Effector CD8-positive, alpha-beta T cell (primary cell): ENCODE measurements around the gene LGR6.
"Not testable (repeated sequence)": the region's sequence is repeated elsewhere in the genome, so short reads cannot be mapped to it uniquely, and the experiment has no call there.

Experiments used
- DNase-seq: peaks from one replicate; lab custom pipeline; 2025; lab: John Stamatoyannopoulos, UW

The LGR6 gene

DNA sequence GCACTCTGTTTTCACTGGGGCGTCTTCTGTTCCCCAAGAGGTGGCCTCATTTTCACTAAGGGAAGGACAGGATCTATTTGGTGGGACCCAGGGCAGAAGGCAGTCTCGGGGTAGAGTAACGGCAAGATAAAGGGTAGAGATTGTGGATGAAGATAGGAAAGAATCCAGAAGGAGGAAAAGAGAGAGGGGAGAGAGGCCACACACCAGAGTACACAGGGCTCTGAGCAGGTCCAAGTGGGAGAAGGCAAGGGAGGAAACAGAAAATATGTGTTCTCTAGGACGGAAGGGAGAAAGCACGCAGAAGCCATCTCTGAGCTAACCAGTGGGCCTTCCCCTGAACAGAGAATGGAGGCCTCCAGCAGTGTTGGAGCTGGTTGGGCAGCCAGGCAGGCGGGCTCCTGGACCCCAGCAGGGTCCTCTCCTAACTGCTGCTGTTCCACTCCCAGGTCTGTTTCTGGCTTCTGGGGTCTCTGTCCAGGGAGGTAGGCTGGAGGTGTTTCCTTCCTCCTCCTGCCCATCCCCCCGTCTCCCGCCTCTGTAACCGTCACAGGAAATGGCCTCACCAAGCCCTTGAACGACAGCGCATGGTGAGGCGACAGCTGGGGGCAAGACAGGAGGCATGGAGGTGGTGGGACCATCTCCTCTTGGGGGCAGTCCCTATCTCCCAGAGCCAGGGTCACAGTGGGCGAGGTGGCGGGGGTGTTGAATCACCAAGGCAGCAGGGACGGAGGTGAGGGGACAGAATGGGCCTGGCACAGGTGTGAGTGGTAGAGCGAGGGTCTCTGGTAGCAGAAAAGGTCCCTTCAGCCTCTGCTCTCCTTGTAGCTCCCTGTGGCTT lies 33.8 kb upstream of the LGR6 start:
- peak; percentile 19 for DNase-seq

DNA sequence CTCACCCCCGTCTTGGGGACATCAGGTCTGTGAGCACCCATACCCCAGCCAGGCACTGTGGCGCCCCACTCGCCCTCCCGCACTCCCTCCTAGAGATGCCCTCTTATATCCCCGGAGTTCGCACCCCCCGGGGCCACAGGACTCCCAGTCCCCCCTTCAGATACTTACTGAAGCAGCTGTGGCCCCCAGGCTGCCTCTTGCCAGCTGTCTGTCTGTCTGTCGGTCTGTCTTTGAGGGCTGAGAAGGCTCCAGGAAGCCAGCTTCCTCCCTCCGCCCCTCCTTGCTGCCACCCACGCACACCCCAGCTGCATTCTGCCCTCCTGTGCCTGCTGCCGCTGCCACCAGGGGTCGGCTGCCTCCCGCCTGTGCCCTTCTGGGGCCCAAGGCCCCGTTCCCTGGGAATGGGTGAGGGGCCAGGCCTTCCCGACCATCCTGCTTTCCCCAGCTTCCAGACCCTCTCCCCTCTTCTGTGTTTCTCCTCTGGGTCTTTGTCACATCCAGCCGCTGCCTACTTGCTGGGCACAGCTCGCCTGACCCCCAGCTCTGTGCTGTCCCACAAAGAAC lies 33.1 kb upstream of the LGR6 start, which contains the start of gene PTPN7:
Gene PTPN7, minus strand, starts transcription at position 226 of the 564 bp plus-strand sequence. CDS start 1,200 bp downstream, outside the sequence.
- peak; percentile 62 for DNase-seq

DNA sequence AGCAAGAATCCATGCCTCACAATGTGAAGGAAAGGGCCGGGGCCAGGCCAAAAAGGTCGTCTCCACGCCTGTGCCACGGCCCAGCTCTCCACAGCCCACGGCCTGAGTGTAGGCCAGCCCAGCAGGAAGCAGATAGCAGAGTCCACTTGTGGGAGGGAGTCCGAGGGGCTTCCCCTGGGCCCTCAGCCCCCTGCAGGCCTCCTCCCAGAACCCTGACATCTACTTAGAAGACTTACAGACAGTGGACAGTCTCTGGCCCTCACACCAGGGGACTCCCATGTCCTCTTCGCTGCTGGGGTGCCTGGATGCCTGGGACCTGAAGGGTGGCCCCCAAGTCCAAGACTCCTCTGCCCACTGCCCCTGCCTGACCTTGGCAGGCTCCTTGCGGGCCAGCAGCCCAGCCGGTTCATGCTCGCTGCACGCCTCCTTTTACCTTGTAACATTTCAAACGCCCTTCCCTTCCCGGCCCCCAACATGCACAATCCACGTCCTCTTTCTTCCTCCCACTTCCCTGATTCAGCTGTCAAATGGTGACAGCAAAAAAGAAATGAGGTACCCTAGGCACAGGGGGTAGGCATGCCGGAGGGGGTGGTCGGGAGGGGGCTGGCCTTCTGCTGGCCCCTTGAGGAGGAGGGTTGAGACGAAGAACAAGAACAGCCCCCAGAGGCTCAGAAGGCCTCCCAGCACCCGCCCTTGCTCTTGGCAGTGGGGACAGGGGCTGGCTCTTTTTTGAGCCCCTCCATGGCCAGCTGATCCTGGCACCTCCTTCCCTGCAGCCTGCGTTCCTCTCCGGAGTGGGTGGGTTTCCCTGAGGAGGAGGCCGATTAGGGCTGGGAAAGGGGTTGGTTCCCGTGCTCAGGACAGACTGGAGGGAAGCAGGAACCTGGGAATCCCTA lies 32.2 kb upstream of the LGR6 start:
- DNase-seq: no peak

GRCh38 chr1:202162047-202162417 lies 31.6 kb upstream of the LGR6 start:
- no peak for DNase-seq

DNA sequence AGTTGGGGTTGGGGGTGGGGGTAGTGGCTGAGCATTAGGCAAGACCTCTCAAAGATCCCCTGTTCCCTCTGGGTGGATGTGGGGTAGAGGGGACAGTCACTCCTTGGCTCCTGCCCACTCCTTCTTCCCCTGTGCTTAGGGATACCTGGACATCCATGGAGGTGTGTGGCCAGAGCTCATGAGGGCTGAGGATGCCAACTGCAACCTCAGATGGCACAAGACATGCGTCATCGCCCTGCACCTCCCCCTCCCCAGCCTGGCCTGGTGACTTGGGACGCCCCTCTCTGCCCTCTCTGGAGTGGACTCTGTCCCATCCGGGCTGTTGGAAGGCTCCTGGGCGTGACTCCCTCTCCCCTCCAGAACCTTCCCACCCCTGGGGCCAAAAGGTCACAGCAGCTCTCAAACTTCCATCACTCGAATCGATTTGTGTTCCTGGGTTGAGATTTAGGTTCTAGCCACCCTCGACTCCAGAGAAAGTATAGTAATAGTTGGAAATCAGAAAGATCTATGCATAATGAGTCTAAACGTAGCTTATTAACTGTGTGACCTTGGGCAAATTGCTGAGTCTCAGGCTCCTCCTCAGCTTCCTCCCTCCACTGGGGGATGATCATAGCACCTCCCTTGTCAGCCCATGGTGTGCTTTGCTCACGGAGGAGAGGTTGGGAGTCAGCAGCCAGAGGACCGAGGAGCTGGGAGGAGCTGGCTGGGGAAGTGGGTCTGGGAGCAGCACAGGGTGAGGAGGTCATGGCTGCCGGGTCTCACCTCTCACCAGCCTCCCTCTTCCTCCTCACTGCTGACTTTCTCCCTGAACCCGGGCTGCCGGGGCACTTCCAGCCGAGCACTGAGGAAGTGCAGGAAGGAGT lies 30.9 kb upstream of the LGR6 start:
- no peak for DNase-seq

- no peak for DNase-seq
These were observed 30.0 kb upstream of the LGR6 start for GRCh38 chr1:202163281-202164270.

DNA sequence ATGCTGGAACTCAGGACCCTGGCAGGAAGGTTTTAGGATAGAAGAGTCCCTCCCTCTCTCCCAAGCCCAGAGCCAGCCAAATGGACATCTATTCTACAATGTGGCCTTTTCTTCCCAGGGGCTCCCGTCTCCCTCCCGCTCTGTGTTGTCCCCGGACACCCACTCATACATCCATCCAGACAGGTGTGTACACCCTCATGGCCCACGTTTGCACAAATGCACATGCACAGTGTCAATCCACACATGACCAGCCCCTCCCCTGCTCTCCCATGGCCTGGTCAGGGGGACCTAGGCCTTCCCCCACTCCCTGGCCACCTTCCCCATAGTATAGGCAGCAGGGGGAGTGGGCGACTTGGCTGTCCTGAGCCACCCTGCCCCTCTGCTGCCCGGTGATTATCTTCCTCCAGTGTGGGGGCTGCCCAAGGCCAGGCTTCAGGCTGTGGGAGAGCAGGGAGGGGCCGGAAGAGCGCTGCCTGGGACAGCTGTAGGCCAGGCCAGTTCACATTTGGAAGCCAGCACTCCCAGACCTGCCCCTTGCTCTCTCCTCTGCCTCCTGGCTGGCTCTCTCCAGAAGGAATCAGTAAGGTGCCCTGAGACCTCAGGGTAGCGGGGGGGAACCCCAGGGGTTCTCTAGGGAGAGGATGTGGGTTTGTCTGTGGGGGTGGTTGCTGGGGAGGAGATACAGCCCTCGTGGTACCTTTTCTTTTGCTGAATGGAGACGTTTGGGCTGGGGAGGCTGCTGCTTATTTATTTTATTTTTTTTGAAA lies 29.1 kb upstream of the LGR6 start:
- peak; percentile 55 for DNase-seq

GRCh38 chr1:202165267-202165941 lies 28.2 kb upstream of the LGR6 start:
- no peak for DNase-seq

GRCh38 chr1:202165942-202166843 lies 27.4 kb upstream of the LGR6 start:
- no peak for DNase-seq

- not testable (repeated sequence) for DNase-seq
These were observed 26.5 kb upstream of the LGR6 start for GRCh38 chr1:202167054-202167453.

GRCh38 chr1:202167708-202168415 lies 25.7 kb upstream of the LGR6 start:
- DNase-seq: no peak

DNA sequence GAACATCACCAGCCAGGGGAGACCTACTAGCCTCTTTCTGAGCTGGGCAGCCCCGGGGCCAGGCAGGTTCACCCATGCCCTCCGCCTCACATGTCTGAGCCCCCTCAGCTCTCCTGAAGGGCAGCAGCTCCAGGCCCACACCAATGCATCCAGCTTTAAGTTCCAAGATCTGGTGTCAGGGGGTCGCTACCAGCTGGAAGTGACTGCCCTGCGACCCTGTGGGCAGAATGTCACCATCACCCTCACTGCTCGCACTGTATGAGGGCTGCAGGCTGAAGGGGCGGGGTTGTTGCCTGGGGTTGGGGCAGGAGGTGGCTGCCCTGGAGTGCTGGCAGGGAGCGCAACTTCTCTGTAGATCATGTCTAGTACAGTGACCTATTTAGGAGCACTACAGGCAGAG lies 24.7 kb upstream of the LGR6 start:
- DNase-seq: no peak

DNA sequence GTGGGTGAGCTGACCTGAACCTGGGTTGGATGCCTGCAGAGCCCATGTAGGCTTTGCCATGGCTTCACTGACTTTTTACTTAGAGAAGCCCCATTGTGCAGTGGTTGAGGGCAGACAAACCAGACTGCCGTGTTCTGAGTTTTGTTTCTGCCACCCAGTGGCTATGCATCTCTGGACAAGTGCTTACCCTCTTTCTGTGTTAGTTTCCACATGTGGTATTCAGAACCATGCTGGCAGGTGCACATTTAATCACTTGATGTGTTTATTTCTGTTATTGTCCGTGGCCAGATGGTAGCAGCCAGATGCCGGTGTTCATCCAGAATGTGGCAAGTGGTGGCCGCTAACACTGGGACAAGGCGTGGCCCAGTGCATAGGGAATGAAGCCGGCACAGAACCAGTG lies 22.9 kb upstream of the LGR6 start:
- no peak for DNase-seq

DNA sequence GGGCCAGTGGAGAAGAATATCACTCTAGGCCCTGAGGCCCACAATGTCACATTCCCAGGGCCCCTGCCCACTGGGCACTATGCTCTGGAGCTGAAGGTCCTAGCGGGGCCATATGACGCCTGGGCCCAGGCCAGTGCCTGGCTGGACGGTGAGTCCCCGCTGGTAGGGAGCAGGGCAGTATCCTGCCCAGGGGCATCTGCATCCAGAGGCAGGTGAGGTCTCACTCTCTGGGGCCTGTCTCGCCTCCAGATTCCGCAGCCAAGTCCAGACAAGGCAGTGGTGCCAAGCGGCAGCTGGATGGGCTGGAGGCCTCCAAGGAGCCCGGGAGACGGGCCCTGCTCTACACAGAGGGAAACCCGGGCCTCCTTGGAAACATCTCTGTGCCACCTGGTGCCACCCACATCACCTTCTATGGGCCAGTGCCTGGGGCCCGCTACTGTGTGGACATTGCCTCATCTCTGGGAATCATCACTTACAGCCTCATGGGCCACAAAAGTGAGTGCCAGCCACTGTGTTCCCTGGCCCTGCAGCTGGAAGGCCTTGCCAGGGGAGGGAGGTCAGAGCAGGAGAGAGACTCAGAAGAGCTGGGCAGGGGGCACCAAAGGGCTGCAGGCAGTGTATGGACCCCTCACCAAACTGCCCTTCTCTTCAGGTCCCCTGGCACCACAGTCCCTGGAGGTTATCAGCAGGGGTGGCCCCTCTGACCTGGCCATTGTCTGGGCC lies 22.1 kb upstream of the LGR6 start:
- no peak for DNase-seq

- DNase-seq: no peak
These were observed 21.6 kb upstream of the LGR6 start for GRCh38 chr1:202172015-202172355.

DNA sequence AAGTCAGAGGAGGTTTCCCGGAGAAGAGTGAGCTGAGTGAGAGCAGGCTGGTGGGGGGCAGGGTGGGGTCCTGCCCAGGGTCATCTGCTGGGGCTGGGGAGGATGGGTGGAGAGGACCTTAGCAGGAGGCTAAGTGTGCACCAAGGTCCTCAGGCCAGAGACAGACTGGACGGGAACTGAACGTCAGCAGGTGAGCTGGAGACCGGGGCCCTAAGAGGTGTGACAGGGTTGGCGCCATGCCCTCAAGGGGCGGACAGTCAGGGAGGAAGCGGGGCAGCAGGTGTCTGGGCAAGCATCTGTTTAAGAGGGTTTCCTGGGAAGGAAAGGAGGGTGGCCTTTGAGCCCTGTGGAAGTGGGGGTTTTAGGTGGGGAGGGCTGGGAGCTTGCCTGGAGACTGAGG lies 19.6 kb upstream of the LGR6 start:
- no peak for DNase-seq
